ENCODE measurements around the gene STAB2. TPM values are rescaled to one million over a fixed set of nuclear protein-coding genes. Genes with fewer than 3 reads are reported as not detected.

The STAB2 gene
- total RNA-seq, 2 experiments from 2014 or later: not detected

GRCh38 chr12:103560604-103561101 lies 26.4 kb upstream of the STAB2 start:
- Histone ChIP-seq H3K79me2 (ENCODE audit: insufficient read depth, low read depth, low read length) (no peaks in the 10 kb centered on the region), H3K9me2 (ENCODE audit: insufficient read depth, low read length) (no peaks in the 10 kb centered on the region), H3K4me1 (ENCODE audit: insufficient read depth, low read length, poor library complexity, severe bottlenecking) (no peaks in the 10 kb centered on the region), H3K36me3 (ENCODE audit: insufficient read depth, low read length) (no peaks in the 10 kb centered on the region), H3K27ac (ENCODE audit: low read depth, low read length, poor library complexity, severe bottlenecking) (no peak overlapping the region), H3K4me2 (ENCODE audit: low read length) (no peak overlapping the region), H4K20me1 (ENCODE audit: insufficient read depth, low read length) (no peaks in the 10 kb centered on the region), H3K9me3 (ENCODE audit: low read length) (no peaks in the 10 kb centered on the region), H3K4me3 (ENCODE audit: low read depth, low read length, poor library complexity, severe bottlenecking) (no peak overlapping the region), H2AFZ (ENCODE audit: low read length) (no peak overlapping the region)
- ChIA-PET POLR2A (no interaction called here), CTCF (ENCODE audit: unreplicated experiment) (no interaction called here)
- BruUV-seq (replicated peaks): no TSS peak
- no peak for TF ChIP-seq CTCF (conservative IDR thresholded peaks at IDR 0.05; ENCODE audit: low read length)
- TF ChIP-seq EZH2phosphoT487 (IDR thresholded peaks at IDR 0.05; ENCODE audit: borderline replicate concordance, low read depth, low read length): no peak
- intact Hi-C loops (cut with micrococcal nuclease; ENCODE audit: unreplicated experiment): no loop called here
- no peak for DNase-seq (ENCODE audit: low spot score)

- intact Hi-C loops (cut with micrococcal nuclease; ENCODE audit: unreplicated experiment): no loop called here
- ChIA-PET CTCF (ENCODE audit: unreplicated experiment) (no interaction called here), POLR2A (interaction anchor here (0.5 kb wide), 1 partner anchor 994 kb away, joined by 7 read pairs; no protein-coding TSS in a partner anchor)
- TF ChIP-seq CTCF (conservative IDR thresholded peaks at IDR 0.05; ENCODE audit: low read length): no peak
- no peak for TF ChIP-seq EZH2phosphoT487 (IDR thresholded peaks at IDR 0.05; ENCODE audit: borderline replicate concordance, low read depth, low read length)
- Histone ChIP-seq H3K9me2 (ENCODE audit: insufficient read depth, low read length) (no peaks in the 10 kb centered on the region), H3K79me2 (ENCODE audit: insufficient read depth, low read depth, low read length) (no peaks in the 10 kb centered on the region), H3K4me2 (ENCODE audit: low read length) (no peak overlapping the region), H3K36me3 (ENCODE audit: insufficient read depth, low read length) (no peaks in the 10 kb centered on the region), H3K4me3 (ENCODE audit: low read depth, low read length, poor library complexity, severe bottlenecking) (no peak overlapping the region), H3K4me1 (ENCODE audit: insufficient read depth, low read length, poor library complexity, severe bottlenecking) (no peaks in the 10 kb centered on the region), H4K20me1 (ENCODE audit: insufficient read depth, low read length) (no peaks in the 10 kb centered on the region), H3K9me3 (ENCODE audit: low read length) (0 out of 2 replicates have a peak, but pooled peaks cover 3% of the 10 kb centered on the region), H3K27ac (ENCODE audit: low read depth, low read length, poor library complexity, severe bottlenecking) (no peak overlapping the region), H2AFZ (ENCODE audit: low read length) (no peak overlapping the region)
- no TSS peak for BruUV-seq (replicated peaks)
- no peak for DNase-seq (ENCODE audit: low spot score)
These were observed 25.9 kb upstream of the STAB2 start for GRCh38 chr12:103561174-103561573.

- H3K9me2 ChIP-seq (ENCODE audit: insufficient read depth, low read length): no peaks in the 10 kb centered on the region
- 0 out of 2 replicates have a peak, but pooled peaks cover 3% of the 10 kb centered on the region for H3K9me3 ChIP-seq (ENCODE audit: low read length)
- no peak for TF ChIP-seq CTCF (conservative IDR thresholded peaks at IDR 0.05; ENCODE audit: low read length)
- no peak for TF ChIP-seq EZH2phosphoT487 (IDR thresholded peaks at IDR 0.05; ENCODE audit: borderline replicate concordance, low read depth, low read length)
- BruUV-seq (replicated peaks): no TSS peak
- H4K20me1 ChIP-seq (ENCODE audit: insufficient read depth, low read length): no peaks in the 10 kb centered on the region
- H3K4me1 ChIP-seq (ENCODE audit: insufficient read depth, low read length, poor library complexity, severe bottlenecking): no peaks in the 10 kb centered on the region
- no peak overlapping the region for H3K4me3 ChIP-seq (ENCODE audit: low read depth, low read length, poor library complexity, severe bottlenecking)
- H3K4me2 ChIP-seq (ENCODE audit: low read length): no peak overlapping the region
- no peak for DNase-seq (ENCODE audit: low spot score)
- H3K36me3 ChIP-seq (ENCODE audit: insufficient read depth, low read length): no peaks in the 10 kb centered on the region
- no peak overlapping the region for H3K27ac ChIP-seq (ENCODE audit: low read depth, low read length, poor library complexity, severe bottlenecking)
- intact Hi-C loops (cut with micrococcal nuclease; ENCODE audit: unreplicated experiment): no loop called here
- CTCF ChIA-PET (ENCODE audit: unreplicated experiment): no interaction called here
- POLR2A ChIA-PET: no interaction called here
- H2AFZ ChIP-seq (ENCODE audit: low read length): no peak overlapping the region
- no peaks in the 10 kb centered on the region for H3K79me2 ChIP-seq (ENCODE audit: insufficient read depth, low read depth, low read length)
These were observed 20.7 kb upstream of the STAB2 start for GRCh38 chr12:103566398-103566797.
